Tibial nerve (tissue), 4 donors: ENCODE data around the gene VWF. TPM values are rescaled to one million over a fixed set of nuclear protein-coding genes. Genes with fewer than 3 reads are reported as not detected.

ENCODE experiments used
- DNase-seq, 2 donors: peaks; one replicate each; pipeline ENCODE4 v3.0.0-alpha.2; 2019; ENCODE audit warnings: low spot score in 2 of 2
- H3K27ac ChIP-seq, 4 donors: fragments of 200-600 bp; sonication (generic) in 3 of 4; one replicate each; pipeline ENCODE4 v1.5.1; 2017 to 2019; ENCODE audit warnings: mild to moderate bottlenecking in 1 of 4
- H3K27me3 ChIP-seq, 2 donors: fragments of 200-600 bp; sonication (generic) in 1 of 2; one replicate each; pipeline versions ENCODE4 v1.5.1 to v1.6.0; 2017 to 2019
- H3K36me3 ChIP-seq, 3 donors: fragments of 200-600 bp; sonication (generic); one replicate each; pipeline ENCODE4 v1.5.1; 2018 to 2019
- H3K4me1 ChIP-seq, 4 donors: fragments of 200-600 bp; sonication (generic) in 3 of 4; one replicate each; pipeline ENCODE4 v1.5.1; 2017 to 2019
- H3K4me3 ChIP-seq, 4 donors: fragments of 200-600 bp; sonication (generic) in 3 of 4; one replicate each; pipeline ENCODE4 v1.5.1; 2017 to 2019; ENCODE audit warnings: mild to moderate bottlenecking in 1 of 4, moderate library complexity in 1 of 4
- H3K9me3 ChIP-seq, 4 donors: fragments of 200-600 bp; sonication (generic) in 3 of 4; one replicate each; pipeline ENCODE4 v1.5.1; 2017 to 2019
- EP300 ChIP-seq, 2 donors: sonication (generic); formaldehyde crosslinking; IDR thresholded peaks; one replicate each; pipeline ENCODE4 v1.6.1; 2017; ENCODE audit warnings: antibody characterized with exemption in 2 of 2, mild to moderate bottlenecking in 1 of 2
- POLR2A ChIP-seq, 2 donors: fragments of 450-650 bp; IDR thresholded peaks; one replicate each; pipeline ENCODE4 v1.6.1; 2017; ENCODE audit warnings: antibody characterized with exemption in 2 of 2, mild to moderate bottlenecking in 2 of 2, moderate library complexity in 2 of 2
- WGBS, 2 donors: methylation state at CpG; one replicate each; pipeline ENCODE4 v1.1.5; 2018; 5-methylcytosine and 5-hydroxymethylcytosine counted together
- total RNA-seq, 4 donors: library from RNA; depleted of rRNA; stranded (reverse); fragments of >200 nt; gene quantifications; one replicate each; pipeline ENCODE4 v1.1.0, GENCODE V29; 2016
- TF ChIP-seq, protein P1 (sequence below), 5 experiments: fragments of 200-600 bp in 3 of 5; fragments of 450-650 bp in 2 of 5; sonication (generic) in 3 of 5; IDR thresholded peaks; one replicate each; pipeline ENCODE4 v1.5.1; 2016 to 2019; ENCODE audit warnings: antibody characterized with exemption in 5 of 5, mild to moderate bottlenecking in 3 of 5, moderate library complexity in 2 of 5

The VWF gene
- total RNA-seq, 4 donors from 2014 or later, result 82.7 to 311 (median 214) TPM

DNA sequence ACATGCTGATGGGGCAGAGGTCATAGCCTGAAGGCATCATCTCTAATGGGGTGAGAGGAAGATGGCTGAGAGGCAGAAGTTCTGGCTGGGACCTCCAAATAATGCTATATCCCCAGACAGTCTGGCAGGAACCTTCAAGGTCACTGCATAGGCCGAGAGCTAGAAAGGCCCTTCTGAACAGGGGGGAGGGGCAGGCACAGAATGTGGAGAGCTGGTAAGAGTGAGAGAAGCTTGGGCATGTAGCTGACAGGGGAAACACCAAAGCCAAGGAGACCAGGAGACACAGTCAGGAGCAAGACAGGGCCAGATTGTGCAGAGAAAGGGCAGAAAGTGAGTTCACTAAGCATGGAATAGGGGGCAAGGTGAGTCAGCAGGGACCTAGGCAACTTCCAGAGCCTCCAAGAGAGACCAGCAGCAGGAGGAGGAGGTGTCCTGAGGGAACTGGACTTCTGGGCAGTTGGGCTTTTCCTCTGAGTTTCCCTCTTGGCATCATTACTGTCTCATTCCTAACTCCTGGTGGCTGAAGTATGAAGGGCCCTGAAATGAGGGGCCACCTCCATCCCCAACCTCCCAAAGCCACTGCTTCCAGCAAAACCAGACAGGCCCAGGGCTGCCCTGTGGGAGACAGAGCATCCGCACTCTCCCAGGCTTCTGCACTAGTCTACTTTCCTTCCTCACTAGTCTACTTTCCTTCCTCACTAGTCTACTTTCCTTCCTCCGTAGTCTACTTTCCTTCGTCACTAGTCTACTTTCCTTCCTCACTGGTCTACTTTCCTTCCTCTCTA is 196.5 kb downstream of the VWF start:
- WGBS, 2 donors, result 73 to 76% methylated on average over 4 of the region's 4 CpGs
- Histone ChIP-seq H3K27me3 (no peaks in the 10 kb centered on the region), H3K27ac (no peak overlapping the region), H3K4me1 (no peaks in the 10 kb centered on the region), H3K4me3 (no peak overlapping the region), H3K36me3 (no peaks in the 10 kb centered on the region), H3K9me3 (no peaks in the 10 kb centered on the region)
- DNase-seq, result no peak
- TF ChIP-seq, protein P1, sequence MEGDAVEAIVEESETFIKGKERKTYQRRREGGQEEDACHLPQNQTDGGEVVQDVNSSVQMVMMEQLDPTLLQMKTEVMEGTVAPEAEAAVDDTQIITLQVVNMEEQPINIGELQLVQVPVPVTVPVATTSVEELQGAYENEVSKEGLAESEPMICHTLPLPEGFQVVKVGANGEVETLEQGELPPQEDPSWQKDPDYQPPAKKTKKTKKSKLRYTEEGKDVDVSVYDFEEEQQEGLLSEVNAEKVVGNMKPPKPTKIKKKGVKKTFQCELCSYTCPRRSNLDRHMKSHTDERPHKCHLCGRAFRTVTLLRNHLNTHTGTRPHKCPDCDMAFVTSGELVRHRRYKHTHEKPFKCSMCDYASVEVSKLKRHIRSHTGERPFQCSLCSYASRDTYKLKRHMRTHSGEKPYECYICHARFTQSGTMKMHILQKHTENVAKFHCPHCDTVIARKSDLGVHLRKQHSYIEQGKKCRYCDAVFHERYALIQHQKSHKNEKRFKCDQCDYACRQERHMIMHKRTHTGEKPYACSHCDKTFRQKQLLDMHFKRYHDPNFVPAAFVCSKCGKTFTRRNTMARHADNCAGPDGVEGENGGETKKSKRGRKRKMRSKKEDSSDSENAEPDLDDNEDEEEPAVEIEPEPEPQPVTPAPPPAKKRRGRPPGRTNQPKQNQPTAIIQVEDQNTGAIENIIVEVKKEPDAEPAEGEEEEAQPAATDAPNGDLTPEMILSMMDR (IDR thresholded peaks at IDR 0.05), result no peak
- TF ChIP-seq EP300 (IDR thresholded peaks at IDR 0.05), result no peak
- no peak for TF ChIP-seq POLR2A (IDR thresholded peaks at IDR 0.05)

DNA sequence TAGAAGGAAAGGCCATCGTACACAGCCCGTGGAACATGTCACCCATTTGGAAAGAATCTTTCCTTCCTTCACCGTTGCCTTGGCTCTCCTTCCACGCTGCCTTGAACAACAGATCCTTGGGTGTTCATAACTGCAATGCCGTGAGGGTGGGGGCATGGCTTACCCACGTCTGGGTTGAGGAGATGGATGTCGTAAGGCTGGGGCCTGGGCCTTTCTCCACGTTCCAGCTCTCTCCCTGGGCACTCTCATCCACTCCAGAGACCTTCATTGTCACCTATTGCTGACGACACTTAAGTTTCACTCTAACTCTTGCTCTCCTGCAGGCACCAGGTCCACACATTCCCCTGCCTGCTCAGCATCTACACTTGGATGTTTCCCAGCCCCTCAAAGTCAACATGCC is 198.8 kb downstream of the VWF start:
- no peak overlapping the region for H3K27ac ChIP-seq
- H3K27me3 ChIP-seq, result no peaks in the 10 kb centered on the region
- TF ChIP-seq, protein P1 (IDR thresholded peaks at IDR 0.05), result no peak
- H3K4me1 ChIP-seq, result no peaks in the 10 kb centered on the region
- H3K36me3 ChIP-seq, result no peaks in the 10 kb centered on the region
- 83 to 88% methylated on average over 9 of the region's 9 CpGs for WGBS, 2 donors
- H3K4me3 ChIP-seq, result no peak overlapping the region
- no peak for DNase-seq
- no peaks in the 10 kb centered on the region for H3K9me3 ChIP-seq

DNA sequence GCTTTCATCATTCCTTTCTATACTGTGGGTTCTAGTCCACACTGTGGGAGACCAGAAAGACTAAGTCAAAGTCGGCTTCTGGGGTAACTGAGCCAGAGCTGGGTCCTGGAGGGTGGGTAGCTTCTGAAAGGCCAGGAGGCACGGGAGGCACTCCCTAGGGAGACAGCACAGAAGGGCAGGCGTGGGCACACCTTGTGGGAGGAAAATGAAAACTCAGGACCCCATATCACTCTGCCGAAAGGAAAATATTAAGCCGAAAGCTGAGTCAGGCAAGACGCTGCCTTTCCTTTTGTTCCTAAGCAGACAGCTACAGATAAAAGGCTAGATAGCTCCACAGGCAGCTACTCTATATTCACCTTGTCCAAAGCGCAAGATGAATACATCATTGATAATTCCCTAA is 200.1 kb downstream of the VWF start:
- Histone ChIP-seq H3K4me3 (no peak overlapping the region), H3K36me3 (no peaks in the 10 kb centered on the region), H3K27ac (no peak overlapping the region), H3K27me3 (no peaks in the 10 kb centered on the region), H3K9me3 (no peaks in the 10 kb centered on the region), H3K4me1 (no peaks in the 10 kb centered on the region)
- TF ChIP-seq POLR2A (IDR thresholded peaks at IDR 0.05), result no peak
- no peak for TF ChIP-seq EP300 (IDR thresholded peaks at IDR 0.05)
- 74 to 77% methylated on average over 7 of the region's 7 CpGs for WGBS, 2 donors
- DNase-seq, result no peak

DNA sequence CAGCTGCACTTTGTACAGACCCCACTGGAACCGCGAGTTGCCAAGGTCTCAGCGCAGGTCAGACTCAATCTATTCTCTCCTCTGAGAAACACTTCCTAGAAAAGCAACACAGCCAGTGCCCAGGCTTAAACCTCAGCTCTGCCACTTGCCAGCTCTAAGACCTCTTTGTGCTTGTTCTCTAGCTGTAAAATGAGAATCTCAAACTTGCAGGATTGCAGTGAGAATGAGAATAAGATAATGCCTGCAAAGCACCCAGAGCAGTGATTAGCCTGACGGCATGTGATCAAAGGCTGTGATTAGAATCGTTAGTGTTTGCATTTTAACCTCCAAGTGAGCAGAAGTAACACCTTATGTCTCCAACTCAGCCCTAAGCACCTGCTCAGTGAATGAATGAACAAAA is 200.7 kb downstream of the VWF start:
- no peak overlapping the region for H3K4me3 ChIP-seq
- no peaks in the 10 kb centered on the region for H3K36me3 ChIP-seq
- H3K27me3 ChIP-seq, result no peaks in the 10 kb centered on the region
- no peak for DNase-seq
- WGBS, 2 donors, result 42 to 51% methylated on average over 5 of the region's 5 CpGs
- no peak overlapping the region for H3K27ac ChIP-seq
- no peaks in the 10 kb centered on the region for H3K9me3 ChIP-seq
- TF ChIP-seq EP300 (IDR thresholded peaks at IDR 0.05) (no peak), POLR2A (IDR thresholded peaks at IDR 0.05) (no peak)
- TF ChIP-seq, protein P1 (IDR thresholded peaks at IDR 0.05), result no peak
- H3K4me1 ChIP-seq, result no peaks in the 10 kb centered on the region

DNA sequence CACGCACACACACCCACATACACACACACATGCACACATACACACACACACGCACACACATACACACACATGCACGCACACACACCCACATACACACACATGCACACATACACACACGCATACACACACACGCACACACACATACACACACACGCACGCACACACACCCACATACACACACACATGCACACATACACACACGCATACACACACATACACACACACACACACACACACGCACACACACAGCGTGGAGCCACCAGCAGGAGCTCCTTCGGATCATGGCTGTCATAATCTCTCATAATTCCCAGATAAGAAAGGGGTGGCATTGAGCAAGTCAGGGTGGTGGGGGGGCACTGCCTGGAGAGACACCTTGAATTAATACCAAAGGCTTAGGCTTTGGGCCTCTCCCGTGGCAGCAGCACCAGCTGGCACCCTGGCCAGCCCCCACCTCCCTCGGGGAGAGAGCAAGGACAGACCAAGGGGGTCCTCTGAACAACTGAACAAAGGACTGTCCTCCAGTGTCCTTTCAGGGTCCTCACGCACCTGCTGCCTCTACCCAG is 201.3 kb downstream of the VWF start:
- TF ChIP-seq POLR2A (IDR thresholded peaks at IDR 0.05) (no peak), EP300 (IDR thresholded peaks at IDR 0.05) (no peak)
- TF ChIP-seq, protein P1 (IDR thresholded peaks at IDR 0.05), result no peak
- WGBS, 2 donors, result 55 to 65% methylated on average over 14 of the region's 14 CpGs
- no peaks in the 10 kb centered on the region for H3K36me3 ChIP-seq
- no peaks in the 10 kb centered on the region for H3K9me3 ChIP-seq
- H3K27me3 ChIP-seq, result no peaks in the 10 kb centered on the region
- DNase-seq, result no peak
- no peaks in the 10 kb centered on the region for H3K4me1 ChIP-seq
- no peak overlapping the region for H3K4me3 ChIP-seq
- no peak overlapping the region for H3K27ac ChIP-seq
